AG09319 (cell line): ENCODE results near the gene CDADC1.

Experiments used
- DNase-seq: peaks from one replicate; pipeline ENCODE4 v3.0.0-alpha.2; 2010; ENCODE audit warnings: low read depth; ENCODE audit errors: extremely low read depth
- TF ChIP-seq, protein P1 (sequence below): IDR thresholded peaks from 2 replicates; pipeline ENCODE4 v1.5.1; 2011; ENCODE audit warnings: low read depth, mild to moderate bottlenecking, inconsistent platforms, low read length, moderate library complexity

Gene CDADC1

DNA sequence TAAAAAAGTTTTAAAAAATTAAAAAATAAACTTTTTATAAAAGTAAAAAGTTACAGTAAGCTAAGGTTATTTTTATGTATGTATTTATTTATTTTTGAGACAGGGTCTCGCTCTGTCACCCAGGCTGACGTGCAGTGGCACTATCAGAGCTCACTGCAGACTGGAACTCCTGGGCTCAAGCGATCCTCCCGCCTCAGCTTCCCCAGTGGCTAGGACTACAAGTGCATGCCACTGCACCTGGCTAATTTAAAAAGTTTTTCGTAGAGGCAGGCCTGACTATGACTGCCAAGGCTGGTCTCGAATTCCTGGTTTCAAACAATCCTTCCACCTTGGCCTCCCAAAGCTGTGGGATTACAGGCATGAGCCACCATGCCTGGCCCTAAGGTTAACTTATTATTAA, 64.1 kb downstream of the CDADC1 start:
- TF ChIP-seq, protein P1, sequence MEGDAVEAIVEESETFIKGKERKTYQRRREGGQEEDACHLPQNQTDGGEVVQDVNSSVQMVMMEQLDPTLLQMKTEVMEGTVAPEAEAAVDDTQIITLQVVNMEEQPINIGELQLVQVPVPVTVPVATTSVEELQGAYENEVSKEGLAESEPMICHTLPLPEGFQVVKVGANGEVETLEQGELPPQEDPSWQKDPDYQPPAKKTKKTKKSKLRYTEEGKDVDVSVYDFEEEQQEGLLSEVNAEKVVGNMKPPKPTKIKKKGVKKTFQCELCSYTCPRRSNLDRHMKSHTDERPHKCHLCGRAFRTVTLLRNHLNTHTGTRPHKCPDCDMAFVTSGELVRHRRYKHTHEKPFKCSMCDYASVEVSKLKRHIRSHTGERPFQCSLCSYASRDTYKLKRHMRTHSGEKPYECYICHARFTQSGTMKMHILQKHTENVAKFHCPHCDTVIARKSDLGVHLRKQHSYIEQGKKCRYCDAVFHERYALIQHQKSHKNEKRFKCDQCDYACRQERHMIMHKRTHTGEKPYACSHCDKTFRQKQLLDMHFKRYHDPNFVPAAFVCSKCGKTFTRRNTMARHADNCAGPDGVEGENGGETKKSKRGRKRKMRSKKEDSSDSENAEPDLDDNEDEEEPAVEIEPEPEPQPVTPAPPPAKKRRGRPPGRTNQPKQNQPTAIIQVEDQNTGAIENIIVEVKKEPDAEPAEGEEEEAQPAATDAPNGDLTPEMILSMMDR, result no peak
- DNase-seq, result no peak

DNA sequence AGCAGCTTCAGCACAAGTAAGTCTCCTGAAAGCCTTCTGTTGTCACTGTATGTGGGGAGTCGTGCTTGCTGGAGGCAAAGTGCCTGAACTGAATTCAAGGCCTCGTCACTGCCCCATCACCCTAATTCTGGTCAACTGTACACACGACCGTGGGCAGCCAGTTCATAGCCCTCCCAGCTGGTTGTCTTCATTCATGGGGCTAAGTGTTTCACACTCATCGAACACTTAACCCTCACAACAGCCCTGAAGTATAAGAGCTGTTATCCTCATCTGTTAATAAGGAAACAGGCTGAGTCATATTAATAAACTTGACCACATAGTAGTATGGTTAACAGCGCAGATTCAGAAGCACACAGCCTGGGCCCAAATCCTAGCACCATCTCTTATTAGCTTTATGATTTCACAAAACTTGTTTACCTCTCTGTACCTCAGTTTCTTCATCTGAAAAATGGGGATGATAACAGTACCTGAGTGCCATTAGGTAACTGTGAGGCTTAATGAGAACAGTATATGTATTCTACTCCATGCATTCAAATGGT, 66.7 kb downstream of the CDADC1 start:
- DNase-seq, result no peak
- TF ChIP-seq, protein P1, result no peak

DNA sequence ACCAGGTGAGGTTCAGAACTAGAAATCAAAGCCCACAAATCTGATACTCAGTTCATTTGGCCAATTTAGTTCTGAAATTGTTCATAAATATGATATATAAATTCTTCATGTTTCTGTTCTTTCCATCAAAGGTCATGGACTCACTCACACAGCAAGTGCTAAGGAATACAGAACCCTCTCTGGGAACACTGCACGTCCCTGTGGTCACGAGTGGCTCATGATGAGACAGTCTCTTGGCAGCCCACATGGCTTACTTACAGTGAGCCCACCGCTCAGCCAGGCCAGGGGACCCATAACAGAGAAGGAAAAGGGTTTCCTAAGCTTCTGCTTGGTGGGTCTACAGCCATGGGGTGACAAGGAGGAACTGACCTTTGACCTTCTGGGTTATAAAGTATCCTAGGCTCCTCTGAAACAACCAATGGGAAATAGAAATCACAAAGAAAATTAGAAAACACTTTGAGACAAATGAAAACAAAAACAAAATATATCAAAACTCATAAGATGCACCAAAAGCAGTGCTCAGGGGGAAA, 67.4 kb downstream of the CDADC1 start:
- TF ChIP-seq, protein P1, result no peak
- DNase-seq, result no peak

DNA sequence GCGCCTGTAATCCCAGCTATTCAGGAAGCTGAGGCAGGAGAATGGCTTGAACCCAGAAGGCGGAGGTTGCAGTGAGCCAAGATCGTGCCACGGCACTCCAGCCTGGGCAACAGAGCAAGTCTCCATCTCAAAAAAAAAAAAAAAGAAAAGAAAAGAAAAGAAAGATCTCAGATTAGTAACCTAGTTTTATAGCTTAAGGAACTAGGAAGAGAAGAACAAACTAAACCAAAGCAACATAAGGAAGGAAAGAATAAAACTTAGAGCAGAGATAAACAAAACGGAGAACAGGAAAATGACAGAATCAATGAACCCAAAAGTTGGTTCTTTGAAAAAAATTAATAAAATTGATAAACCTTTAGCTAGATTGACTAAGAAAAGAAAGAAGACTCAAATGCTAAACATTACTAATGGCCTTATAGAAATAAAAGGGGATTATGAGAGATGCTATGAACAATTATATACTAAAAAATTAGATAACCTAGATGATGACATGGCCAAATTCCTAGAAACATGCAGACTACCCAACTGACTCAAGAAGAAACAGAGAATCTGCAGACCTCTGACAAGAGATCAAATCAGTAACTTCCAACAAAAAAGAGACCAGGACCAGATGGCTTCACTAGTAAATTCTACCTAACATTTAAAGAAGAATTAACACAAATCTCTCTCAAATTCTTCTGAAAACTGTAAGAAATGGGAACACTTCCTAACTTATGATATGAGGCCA, 68.2 kb downstream of the CDADC1 start:
- TF ChIP-seq, protein P1, result no peak
- no peak for DNase-seq

DNA sequence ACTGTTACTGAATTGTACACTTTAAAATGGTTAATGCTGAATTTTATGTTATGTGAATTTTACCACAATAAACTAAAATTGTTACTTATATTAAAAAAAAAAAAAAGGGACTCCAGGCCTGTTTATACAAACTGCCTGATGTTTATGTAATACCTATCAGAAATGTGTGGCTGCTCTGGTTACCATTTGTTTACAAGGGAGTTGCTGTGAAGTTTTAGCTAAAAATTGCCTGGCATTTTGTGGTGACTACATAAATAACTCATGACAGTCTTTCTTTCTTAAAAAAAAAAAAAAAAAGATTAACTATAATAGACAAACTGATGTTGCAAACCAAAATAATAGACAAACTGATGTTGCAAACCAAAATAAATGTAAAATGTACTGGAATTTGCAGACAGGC, 71.8 kb downstream of the CDADC1 start:
- DNase-seq, result peak; percentile 83
- TF ChIP-seq, protein P1, result no peak

DNA sequence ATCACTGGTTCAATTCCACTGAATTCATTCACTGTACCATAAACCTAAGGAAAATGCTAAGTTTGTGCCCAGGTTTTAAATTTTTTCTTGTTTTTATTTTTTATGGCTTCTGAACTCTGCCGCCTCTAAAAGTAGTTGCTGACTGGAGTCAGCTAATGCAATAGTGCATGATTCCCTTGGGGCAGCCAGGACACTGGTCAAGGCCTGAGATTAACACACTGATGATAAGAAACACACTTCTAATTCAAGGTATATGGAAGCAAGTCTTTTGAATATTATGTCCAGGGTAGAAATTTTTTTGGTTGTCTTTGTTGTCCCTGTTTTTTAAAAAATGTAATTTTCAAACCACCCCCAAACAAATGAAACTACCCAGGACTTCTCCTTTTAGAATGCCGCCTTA, 72.2 kb downstream of the CDADC1 start:
- TF ChIP-seq, protein P1, result no peak
- no peak for DNase-seq

DNA sequence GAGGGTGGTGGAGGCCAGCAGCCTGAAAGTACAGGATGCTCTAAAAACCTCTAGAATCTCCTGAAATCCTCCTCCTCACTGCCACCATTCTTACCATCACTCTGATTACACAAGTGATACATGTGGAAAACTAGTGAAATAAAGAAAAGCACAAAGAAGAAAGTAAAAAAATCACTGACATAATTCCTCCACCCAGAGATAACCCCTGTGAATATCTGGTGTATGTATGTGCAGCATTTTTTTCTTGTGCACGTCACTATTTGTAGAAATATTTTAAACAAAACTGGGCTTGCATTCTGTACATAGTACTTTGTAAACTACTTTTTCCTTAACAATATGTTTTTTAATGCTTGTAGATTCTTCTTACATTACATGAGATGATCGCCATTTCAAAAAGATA, 73.2 kb downstream of the CDADC1 start:
- TF ChIP-seq, protein P1, result no peak
- DNase-seq, result no peak
